GM12872 (cell line): Measurements from ENCODE around the gene GMNC.

Source experiments
- CTCF ChIP-seq: IDR thresholded peaks from 3 replicates; pipeline ENCODE4 v1.5.1; 2011; ENCODE audit warnings: low read depth, mild to moderate bottlenecking, low read length, moderate library complexity; ENCODE audit not compliant: insufficient read depth

GMNC gene

GRCh38 chr3:190883973-190884832 is 21.7 kb upstream of the GMNC start:
- TF ChIP-seq CTCF, result peak; percentile 84

- no peak for TF ChIP-seq CTCF
These were observed 20.6 kb upstream of the GMNC start for GRCh38 chr3:190883141-190883540.

DNA sequence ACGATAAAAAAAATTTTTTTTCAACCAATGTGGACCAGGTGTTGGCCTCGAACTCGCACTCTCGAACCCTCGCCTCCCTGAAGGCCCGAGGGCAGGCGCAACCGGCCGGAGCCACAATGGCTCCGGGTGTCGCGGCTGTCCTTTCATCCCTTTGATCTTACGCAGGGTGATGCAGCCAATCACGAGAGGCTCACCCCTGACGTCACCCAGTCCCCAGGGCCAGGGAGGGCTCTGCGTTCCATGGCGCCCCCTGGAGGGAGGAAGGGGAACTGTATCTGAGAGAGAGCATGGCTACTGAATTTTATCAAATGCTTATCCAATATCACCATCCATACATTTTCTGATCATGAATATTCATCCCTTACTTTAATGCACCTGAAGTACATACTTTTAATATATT is 15.4 kb upstream of the GMNC start:
- TF ChIP-seq CTCF, result peak; percentile 57; the same call in 2 of the 3 replicates

DNA sequence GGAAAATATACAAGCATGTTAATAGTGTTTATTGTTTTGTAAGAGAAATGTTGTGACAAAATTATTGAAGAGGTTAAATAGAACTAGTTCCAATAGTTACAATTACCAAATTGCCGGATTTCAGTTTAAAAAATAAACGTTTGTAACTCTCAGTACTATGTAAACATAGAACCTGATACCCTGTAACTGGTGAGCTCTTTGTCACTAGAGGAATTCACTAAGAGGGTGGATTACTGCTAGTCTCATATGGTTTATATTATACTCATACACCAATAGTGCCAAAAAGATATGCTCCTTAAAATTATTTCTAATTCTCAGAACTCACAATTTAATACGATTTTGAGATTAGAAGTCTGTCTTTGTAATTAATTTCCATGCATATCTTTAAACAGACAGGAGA is 7.6 kb upstream of the GMNC start:
- no peak for TF ChIP-seq CTCF

- TF ChIP-seq CTCF, result no peak
These were observed 4.6 kb upstream of the GMNC start for GRCh38 chr3:190867071-190867470.

DNA sequence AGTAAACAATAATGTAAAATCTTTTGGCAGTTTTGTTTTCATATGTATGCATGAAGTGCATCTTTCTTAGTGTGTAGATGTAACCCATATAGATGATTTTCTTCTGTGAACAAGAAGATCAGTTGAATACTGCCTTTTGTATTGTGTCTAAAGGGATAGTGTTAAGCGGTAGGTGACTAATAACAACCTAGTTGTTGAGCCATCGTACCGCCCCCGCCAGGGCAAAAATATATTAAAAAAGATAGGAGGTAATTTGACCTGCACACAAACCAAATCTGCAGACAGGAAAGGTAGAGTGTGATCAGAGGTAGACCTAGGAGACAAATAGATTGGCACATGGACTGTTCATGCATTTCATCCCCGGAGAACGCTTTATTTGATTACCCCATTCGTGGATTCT is 3.3 kb upstream of the GMNC start:
- TF ChIP-seq CTCF, result peak; percentile 25; the same call in 1 of the 3 replicates

- no peak for TF ChIP-seq CTCF
These were observed 2.9 kb upstream of the GMNC start for GRCh38 chr3:190865419-190865818.

DNA sequence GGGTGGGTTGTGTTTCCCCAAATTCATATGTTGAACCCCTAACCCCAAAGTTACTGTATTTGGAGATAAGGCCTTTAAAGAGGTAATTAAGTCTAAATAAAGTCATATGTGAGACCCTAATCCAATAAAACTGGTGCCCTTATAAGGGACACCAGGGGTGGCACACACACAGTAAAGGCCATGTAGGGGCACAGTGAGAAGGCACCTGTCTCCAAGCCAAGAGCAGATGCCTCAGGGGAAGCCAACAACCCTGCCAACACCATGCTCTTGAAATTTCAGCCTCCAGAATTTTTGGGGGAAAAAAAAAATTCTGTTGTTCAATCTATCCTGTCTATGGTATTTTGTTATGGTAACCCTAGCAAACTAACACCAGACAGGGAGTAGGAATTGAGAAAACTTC is 1.5 kb upstream of the GMNC start:
- no peak for TF ChIP-seq CTCF
